Effector CD8-positive, alpha-beta T cell (primary cell): ENCODE measurements around the gene DNAH14.
"Not testable (repeated sequence)": the region's sequence is repeated elsewhere in the genome, so short reads cannot be mapped to it uniquely, and the experiment has no call there.

Experiments
- DNase-seq: peaks from one replicate; lab custom pipeline; 2025; lab: John Stamatoyannopoulos, UW

DNAH14 gene

DNA sequence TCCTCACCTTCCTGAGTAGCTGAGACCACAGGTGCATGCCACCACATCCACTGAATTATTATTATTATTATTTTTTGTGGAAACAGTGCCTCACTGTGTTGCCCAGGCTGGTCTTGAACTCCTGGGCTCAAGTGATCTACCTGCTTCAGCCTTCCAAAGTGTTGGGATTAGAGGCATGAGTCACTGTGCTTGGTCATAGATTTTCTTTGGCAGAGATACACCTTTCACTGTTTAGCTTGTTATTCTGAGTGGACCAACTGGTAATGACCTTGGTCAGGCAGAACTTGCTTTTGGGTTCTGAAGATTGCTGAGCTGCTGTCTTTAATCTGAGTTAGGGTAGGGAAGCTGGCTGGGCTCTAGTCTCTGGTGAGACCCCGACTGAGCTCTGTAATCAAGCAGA lies 66.8 kb downstream of the DNAH14 start:
- no peak for DNase-seq

GRCh38 chr1:224998185-224998584 lies 68.7 kb downstream of the DNAH14 start:
- no peak for DNase-seq

DNA sequence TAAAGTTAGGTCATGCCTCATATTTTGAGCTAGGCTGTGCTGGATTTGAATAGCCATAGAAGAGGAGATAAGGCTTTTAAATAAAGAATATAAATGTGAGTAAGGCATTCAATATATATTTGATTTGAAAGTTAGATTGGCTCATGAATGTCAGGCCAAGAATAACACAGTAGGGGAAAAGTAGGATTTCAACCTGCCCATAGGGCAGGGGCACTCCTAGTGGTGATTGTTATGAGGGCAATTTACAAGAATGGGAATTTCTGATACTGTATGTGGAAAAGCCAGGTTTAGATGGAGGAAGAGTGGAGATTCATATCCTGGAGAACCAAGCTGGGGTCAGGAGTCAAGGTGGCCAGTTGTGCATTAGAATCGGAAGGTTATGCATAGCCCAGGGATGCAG lies 74.9 kb downstream of the DNAH14 start:
- DNase-seq, result no peak

GRCh38 chr1:225006352-225006751 lies 76.9 kb downstream of the DNAH14 start:
- not testable (repeated sequence) for DNase-seq

GRCh38 chr1:225008050-225008449 lies 78.6 kb downstream of the DNAH14 start:
- not testable (repeated sequence) for DNase-seq

DNA sequence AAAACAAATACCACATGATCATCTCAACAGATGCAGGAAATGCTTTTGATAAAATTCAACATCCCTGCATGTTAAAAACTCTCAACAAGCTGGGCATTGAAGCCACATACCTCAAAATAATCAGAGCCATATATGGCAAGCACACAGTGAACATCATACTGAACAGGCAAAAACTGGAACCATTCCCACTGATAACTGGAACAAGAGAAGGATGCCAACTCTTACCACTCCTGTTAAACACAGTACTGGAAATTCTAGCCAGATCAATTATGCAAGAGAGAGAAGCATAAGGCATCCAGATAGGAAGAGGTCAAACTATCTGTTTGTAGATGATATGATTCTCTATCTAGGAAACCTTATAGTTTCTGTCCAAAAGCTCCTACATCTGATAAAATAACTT lies 91.6 kb downstream of the DNAH14 start:
- DNase-seq, result no peak

GRCh38 chr1:225026701-225027100 lies 97.2 kb downstream of the DNAH14 start:
- DNase-seq, result no peak

- not testable (repeated sequence) for DNase-seq
Measured at GRCh38 chr1:225036441-225036840, 107.0 kb downstream of the DNAH14 start.

DNA sequence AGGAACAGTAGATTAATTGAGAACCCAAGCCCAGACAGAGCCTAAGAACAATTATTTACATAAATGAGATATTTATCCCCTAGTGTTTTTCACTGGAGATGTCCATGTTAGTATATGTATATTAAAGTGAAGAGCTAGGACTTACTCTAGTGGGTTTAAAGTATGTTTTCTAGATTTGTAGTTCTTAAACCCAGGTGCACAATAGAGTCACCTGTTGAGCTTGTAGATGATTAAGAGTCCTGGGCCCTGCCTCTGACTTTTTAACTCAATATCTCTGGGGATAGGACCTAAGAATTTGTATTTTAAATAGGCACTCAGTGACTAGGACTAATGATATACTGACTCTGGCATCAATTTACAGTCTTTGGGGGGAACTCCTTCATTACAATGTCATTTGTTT lies 112.8 kb downstream of the DNAH14 start:
- no peak for DNase-seq

GRCh38 chr1:225044258-225044657 lies 114.8 kb downstream of the DNAH14 start:
- DNase-seq, result no peak

- DNase-seq, result no peak
Measured at GRCh38 chr1:225049594-225049993, 120.1 kb downstream of the DNAH14 start.

DNA sequence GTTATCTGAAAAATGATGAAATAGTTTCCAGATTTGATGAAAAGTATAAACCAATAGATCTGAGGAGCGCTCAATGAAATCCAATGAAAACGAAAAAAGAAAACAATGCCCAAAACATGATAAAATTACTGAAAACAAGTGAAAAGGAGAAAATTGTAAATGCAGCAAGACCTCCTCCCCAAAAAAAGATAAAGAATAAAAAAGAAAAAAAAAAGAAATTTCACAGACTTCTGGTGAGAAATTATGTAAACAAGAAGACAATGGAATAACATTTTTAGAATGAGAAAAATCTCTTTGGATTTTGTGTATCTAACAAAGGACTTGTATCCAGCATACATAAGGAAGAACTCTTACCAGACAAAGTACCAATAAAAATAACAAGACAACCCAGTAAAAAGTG lies 134.2 kb downstream of the DNAH14 start:
- no peak for DNase-seq

DNA sequence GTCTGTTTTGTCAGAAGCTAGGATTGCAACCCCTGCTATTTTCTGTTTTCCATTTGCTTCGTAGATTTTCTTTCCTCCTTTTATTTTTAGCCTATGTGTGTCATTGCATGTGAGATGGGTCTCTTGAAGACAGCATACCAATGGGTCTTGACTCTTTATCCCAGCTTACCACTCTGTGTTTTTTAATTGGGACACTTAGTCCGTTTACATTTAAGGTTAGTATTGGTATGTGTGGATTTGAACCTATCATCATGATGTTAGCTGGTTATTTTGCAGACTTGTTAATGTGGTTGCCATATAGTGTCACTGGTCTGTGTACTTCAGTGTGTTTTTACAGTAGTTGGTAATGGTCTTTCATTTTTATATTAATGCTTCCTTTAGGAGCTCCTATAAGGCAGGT lies 141.5 kb downstream of the DNAH14 start:
- no peak for DNase-seq

GRCh38 chr1:225097175-225097574 lies 167.7 kb downstream of the DNAH14 start:
- DNase-seq, result no peak

- no peak for DNase-seq
Measured at GRCh38 chr1:225111000-225111399, 181.5 kb downstream of the DNAH14 start.

DNA sequence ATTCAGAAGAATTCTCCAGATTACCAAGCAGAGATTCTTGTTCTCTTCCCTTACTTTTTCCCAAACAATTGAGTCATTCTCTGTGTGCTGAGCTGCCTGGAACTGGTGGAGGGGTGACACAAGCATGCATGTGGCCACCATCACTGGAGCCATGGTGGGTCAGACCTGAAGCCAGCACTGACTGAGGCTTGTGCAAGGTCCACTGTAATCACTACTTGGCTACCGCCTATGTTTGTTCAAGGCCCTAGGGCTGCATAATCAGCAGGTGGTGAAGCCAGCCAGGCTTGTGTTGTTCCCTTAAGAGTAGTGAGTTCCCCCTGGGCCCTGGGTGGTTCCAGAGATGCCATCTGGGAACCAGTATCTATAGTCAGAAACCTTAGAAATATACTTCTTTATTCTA lies 183.8 kb downstream of the DNAH14 start:
- DNase-seq, result no peak

- DNase-seq, result no peak
Measured at GRCh38 chr1:225114354-225114990, 185.0 kb downstream of the DNAH14 start.

GRCh38 chr1:225119307-225119706 lies 189.8 kb downstream of the DNAH14 start:
- DNase-seq, result no peak

DNA sequence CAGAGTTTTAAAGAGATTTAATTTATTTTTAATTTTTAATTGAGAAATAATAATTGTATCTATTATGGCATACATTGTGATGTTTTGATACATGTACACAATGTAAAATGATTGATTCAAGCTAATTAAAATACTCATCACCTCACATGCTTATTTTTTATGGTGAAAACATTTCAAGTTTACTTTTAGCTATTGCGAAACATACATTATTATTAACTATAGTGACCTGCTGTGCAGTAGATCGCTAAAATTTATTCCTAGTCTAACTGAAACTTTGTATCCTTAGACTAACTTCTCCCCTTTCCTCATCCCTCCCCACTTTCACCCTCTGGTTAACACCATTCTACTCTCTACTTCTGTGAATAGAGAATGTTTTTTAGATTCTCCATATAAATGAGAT lies 191.6 kb downstream of the DNAH14 start:
- DNase-seq, result no peak

GRCh38 chr1:225131869-225132268 lies 202.4 kb downstream of the DNAH14 start:
- DNase-seq, result no peak

GRCh38 chr1:225137976-225138375 lies 208.5 kb downstream of the DNAH14 start:
- DNase-seq, result no peak

- DNase-seq, result no peak
Measured at GRCh38 chr1:225143001-225143400, 213.5 kb downstream of the DNAH14 start.

GRCh38 chr1:225146478-225146877 lies 217.0 kb downstream of the DNAH14 start:
- DNase-seq, result no peak

DNA sequence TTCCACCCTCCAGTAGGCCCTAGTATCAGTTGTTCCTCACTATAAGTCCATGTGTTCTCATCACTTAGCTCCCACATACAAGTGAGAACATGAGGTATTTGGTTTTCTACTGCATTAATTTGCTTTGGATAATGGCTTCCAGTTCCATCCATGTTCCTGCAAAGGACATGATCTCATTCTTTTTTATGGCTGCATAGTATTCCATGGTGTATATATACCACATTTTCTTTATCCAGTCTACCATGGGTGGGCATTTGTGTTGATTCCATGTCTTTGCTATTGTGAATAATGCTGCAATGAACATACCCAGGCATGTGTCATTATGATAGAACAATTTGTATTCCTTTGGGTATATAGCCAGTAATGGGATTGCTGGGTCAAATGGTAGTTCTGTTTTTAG lies 218.3 kb downstream of the DNAH14 start:
- DNase-seq, result not testable (repeated sequence)
